Caki2 (cell line): ENCODE data around the gene PLD6. TPM values are rescaled to one million over a fixed set of nuclear protein-coding genes. Genes with fewer than 3 reads are reported as not detected.
"Not testable (repeated sequence)": the region's sequence is repeated elsewhere in the genome, so short reads cannot be mapped to it uniquely, and the experiment has no call there.

ENCODE experiments used
- DNase-seq: peaks from one replicate; pipeline ENCODE4 v3.0.0-alpha.2; 2015; ENCODE audit warnings: low read depth
- in situ Hi-C: cut with HindIII; loops from 2 replicates; pipeline ENCODE4 v1.10.0; 2016; ENCODE audit warnings: low sequenced_read_pairs, low pct_unique_long_range_greater_than_20kb, mixed read lengths
- total RNA-seq: library from RNA; depleted of rRNA; stranded (reverse); fragments of >200 nt; shearing (Covaris generic); gene quantifications from 2 replicates; pipeline ENCODE4 v1.2.3, GENCODE V29; 2014; ENCODE audit warnings: low replicate concordance

The PLD6 gene
- total RNA-seq, 1 experiment from 2014 or later, result 5.5 TPM

DNA sequence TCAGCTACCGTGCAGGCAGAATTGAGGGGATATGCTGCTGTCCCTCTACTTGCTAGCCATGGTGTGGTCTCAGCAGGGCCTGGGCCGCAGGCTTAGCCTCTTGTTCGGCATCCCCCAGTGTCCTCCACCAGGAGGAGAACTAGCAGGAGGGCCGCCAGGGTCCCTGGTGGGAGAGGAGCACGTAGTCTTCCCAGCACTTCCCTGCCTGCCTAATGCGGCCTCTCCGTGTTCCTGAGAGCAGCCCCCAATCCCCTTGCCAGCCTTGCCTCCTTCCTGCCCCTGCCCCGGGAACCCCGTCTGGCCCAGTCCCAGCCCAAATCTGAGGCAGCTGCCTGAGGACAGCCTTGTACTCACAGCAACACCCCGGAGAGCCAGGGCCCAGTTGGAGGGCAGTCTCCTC, 38.1 kb downstream of the PLD6 start:
- in situ Hi-C loops, result no loop called here
- no peak for DNase-seq

GRCh38 chr17:17167356-17167755, 38.8 kb downstream of the PLD6 start:
- in situ Hi-C loops, result no loop called here
- DNase-seq, result no peak

- no peak for DNase-seq
- in situ Hi-C loops, result no loop called here
These were observed 39.7 kb downstream of the PLD6 start for GRCh38 chr17:17166446-17166845.

DNA sequence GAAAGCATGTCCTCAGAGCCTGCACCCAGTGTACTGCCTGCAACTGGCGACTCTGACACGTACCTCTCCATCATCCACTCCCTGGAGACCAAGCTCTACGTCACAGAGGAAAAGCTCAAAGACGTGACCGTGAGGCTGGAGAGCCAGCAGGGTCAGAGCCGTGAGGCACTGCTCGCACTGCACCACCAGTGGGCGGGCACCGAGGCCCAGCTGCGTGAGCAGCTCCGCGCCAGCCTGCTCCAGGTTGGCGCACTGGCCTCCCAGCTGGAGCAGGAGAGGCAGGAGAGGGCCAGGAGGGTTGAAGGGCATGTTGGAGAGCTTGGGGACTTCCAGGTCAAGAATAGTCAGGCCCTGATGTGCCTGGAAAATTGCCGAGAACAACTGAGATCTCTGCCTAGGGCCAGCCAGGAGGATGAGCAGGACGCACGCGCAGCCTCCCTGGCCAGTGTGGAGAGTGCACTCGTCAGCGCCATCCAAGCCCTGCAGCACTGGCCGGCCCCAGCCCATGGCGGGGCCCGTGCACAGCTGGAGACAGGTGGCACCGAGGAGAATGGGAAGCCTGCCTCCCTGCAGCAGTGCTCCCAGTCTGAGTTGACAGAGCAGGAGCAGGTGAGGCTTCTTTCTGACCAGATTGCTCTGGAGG, 40.3 kb downstream of the PLD6 start:
- in situ Hi-C loops, result no loop called here
- DNase-seq, result no peak

GRCh38 chr17:17164676-17165075, 41.5 kb downstream of the PLD6 start:
- in situ Hi-C loops, result no loop called here
- DNase-seq, result no peak

- in situ Hi-C loops, result no loop called here
- no peak for DNase-seq
These were observed 42.0 kb downstream of the PLD6 start for GRCh38 chr17:17164156-17164555.

DNA sequence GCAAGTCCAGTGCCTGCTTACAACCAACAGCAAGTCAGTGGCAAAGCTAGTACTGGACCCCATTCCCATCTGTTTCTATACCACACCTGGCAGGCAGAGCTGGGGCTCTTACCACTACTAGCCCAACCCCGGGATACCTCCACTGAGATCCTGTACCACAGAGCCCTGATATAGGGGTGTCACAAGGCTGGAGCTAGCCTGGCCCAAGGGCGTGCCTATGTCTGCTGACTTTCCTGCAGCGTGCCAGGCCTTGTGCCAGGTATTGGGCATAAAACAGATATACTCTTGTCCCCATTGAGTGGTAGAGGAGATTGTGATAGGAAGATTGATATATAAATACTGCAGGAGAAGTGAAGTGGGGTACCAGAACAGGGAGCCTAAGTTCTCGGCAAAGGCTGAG, 44.4 kb downstream of the PLD6 start:
- no peak for DNase-seq
- in situ Hi-C loops, result no loop called here

GRCh38 chr17:17161121-17161520, 45.0 kb downstream of the PLD6 start:
- DNase-seq, result no peak
- in situ Hi-C loops, result no loop called here

GRCh38 chr17:17159571-17159970, 46.6 kb downstream of the PLD6 start:
- DNase-seq, result no peak
- in situ Hi-C loops, result no loop called here

- in situ Hi-C loops, DNase-seq: not testable (repeated sequence)
These were observed 47.6 kb downstream of the PLD6 start for GRCh38 chr17:17158506-17158905.

- no peak for DNase-seq
- in situ Hi-C loops, result no loop called here
These were observed 49.1 kb downstream of the PLD6 start for GRCh38 chr17:17157041-17157440.

DNA sequence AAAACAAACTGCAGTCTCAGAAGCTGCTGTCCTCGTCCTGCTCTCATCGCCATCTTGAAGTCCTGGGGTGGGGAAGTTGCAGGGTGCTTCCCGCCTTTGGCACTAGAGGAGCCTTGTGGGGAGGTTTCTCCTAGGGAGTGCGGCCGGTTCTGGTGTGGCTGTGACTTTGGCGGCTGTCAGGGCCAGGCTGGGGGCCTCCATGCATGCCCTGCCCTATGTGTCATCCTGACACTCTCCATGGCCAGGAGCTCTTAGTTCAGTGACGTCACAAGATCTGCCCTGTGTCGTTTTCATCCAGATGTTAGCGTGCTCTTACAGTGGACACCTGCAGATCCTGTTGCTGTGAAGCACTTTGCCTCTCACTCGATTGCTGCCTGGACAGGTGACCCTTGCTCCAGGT, 49.6 kb downstream of the PLD6 start:
- in situ Hi-C loops, result no loop called here
- no peak for DNase-seq

DNA sequence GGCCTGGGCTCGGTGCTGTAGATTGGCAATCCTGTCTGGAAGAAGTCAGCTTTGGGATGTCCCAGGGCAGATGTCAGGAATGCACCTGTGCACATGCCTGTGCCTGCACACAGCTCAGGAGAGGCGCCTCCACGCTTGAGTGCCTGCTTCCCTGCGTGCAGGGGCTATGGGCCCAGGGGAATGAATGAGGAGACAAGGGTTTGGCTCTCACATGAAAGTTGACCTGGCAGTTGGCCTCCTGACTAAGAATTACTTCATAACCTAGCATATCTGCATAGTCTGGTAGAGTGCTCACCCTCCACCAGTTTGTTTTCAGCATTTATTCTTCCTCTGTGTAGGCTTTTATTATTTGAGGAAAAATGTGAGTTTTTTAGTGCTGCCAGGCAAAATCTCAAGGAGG, 50.0 kb downstream of the PLD6 start:
- DNase-seq, result peak; percentile 73

DNA sequence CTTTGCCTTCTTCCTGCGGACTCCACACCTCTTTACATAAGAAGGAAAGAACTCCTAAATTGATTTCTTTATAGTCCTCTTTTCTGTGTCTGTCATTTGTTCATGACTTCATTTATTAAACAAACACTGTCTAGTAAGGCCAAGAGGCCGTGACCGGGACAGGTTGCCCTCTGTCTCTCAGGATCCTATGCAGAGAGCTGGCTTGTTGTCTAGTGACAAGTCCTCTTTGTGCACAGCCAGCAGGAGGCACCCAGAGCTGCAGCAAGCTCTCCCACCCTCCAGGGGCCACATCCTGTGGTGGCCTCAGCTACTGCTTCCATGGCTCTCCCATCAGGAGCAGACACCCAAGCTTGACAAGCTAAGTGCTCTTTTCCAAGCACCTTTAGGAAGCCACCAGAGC, 50.6 kb downstream of the PLD6 start:
- in situ Hi-C loops, result no loop called here
- no peak for DNase-seq

More for the DNA sequence above, 50.0 kb downstream of the PLD6 start:
- in situ Hi-C loops, result no loop called here

GRCh38 chr17:17154981-17155380, 51.2 kb downstream of the PLD6 start:
- in situ Hi-C loops, result no loop called here
- DNase-seq, result no peak

DNA sequence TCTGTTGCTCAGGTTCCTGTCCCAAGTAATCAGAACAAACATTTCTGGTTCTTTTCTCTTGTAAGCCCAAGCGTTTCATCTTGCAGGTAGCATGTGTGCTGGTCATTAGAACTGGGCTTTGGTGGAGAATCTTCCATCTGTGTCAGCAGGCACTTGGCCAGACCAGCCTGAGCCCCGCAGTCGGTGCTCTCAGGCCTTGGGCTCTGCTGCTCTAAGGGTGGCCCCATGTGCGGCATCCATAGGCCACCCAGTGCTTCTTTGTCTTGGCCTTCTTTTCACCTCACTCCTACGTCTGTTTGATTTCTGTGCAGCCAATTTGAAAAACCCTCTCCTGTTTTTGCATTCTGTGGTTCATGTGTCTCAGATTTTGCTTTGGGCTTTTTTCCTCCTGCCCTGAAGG, 51.6 kb downstream of the PLD6 start:
- DNase-seq, result no peak
- in situ Hi-C loops, result no loop called here

DNA sequence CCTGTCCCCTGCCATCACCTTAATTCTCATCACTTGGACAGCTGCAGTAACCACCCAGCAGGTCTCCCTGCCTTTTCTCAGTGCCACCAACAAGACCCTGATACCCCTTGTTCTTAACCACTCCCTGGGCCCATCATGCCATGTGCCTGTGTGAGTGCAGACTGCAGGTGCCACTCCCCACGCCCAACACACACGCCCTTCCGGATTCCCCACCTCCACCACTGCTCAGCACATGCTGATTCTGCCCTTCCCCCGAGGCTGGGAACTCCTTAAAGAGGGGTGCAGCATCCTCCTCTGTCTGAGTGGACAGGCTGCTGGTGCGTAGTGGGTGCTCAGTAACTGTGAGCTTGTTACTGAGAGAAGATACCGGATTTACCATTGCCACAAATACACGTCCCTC, 52.4 kb downstream of the PLD6 start:
- in situ Hi-C loops, result no loop called here
- no peak for DNase-seq

DNA sequence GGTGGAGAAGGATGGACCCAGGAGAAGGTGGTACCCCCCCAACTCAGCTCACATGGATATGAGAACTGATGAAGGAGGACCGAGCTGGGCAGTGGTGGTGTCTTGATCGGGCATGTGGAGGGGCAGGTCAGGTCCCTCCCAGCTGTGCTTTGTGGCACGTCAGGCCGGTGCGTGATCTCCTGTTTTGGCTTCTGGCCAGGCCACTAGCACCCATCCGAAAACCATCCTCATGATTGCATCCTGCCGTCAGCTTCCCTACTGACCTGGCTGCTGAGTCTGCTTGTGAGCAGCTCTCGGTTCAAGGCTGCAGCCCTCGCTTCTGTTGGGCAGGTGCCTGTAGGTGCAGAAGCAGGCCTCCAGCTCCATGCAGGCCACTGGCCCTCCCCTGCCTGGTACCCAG, 53.1 kb downstream of the PLD6 start:
- in situ Hi-C loops, result no loop called here
- no peak for DNase-seq

DNA sequence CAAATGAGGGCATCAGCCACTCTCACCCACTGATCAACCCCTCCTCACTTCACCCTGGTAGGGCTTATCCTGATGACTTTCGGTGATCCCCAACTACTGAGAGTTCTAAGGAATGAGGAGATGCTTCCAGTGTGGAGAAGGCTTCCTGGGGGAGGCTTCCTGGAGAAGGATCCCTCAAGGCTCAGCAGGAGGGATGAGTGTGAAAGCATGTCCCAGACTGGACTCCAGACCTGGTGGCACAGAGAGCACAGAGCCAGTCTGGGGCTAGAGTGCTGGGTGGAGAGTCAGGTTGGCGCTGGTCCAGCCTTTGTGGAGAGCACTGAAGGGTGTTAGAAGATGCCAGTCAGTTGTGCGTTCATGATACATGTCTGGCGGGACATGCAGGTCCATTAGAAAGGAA, 53.7 kb downstream of the PLD6 start:
- no peak for DNase-seq
- in situ Hi-C loops, result no loop called here

DNA sequence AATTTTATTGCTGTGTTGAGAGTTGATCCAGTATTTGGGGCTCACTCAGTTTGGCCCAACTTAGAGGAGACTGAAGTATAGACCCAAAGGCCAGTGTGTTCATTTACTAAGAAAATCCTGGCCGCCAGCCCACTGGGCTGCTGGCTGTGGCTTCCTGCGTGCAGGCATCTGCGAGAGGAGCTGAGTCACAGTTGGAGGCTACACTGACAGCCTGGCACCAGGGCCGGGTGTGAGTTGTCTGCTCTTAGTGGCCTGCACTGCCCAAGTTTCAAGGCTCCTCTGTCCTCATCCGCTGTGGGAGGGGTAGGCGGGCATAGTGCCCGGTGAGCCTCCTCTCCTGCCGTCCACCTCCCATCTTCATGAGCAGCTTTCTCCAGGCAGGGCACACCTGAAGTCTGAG, 54.2 kb downstream of the PLD6 start:
- peak; percentile 77 for DNase-seq
- in situ Hi-C loops, result no loop called here

DNA sequence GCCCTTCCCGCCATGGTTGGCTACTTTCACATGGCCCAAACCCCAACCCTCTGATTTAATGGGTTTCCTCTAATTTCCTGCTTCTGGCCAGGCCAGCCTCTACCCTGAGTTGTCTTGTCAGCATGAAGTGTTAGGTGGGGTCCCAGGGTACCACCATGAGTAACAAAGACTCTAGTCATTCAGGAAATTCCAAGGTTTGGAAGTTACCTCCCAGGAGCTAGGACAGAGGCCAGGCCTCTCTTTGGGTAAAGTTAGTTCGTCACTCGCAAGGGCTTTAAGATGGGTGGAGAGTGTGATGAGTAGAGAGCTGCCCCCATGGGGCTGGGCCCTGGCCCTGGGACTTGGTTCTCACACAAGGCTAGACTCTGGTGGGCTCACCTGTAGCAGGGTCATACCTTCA, 54.6 kb downstream of the PLD6 start:
- DNase-seq, result peak; percentile 70
- in situ Hi-C loops, result no loop called here
